ENCODE data around the gene CIDEC. TPM values are rescaled to one million over a fixed set of nuclear protein-coding genes. Genes with fewer than 3 reads are reported as not detected.

Gene CIDEC
- total and polyA plus RNA-seq, 9 of the 15 experiments (the other 6 are each of a cell fraction or from before 2014, with no cell fraction given): not detected

GRCh38 chr3:9826815-9827573 lies 53.1 kb downstream of the CIDEC start (continued):
- TF ChIP-seq FOXP4 (CRISPR knock-in tag; IDR thresholded peaks at IDR 0.05; ENCODE audit: borderline replicate concordance) (no peak), NFATC3 (IDR thresholded peaks at IDR 0.05) (no peak), SIRT6 (IDR thresholded peaks at IDR 0.05; ENCODE audit: low read depth, low read length) (no peak), CHD4 (IDR thresholded peaks at IDR 0.05; ENCODE audit: insufficient read depth, insufficient replicate concordance, low read depth, low read length, poor library complexity, severe bottlenecking) (no peak), NR4A1 (CRISPR knock-in tag; IDR thresholded peaks at IDR 0.05) (no peak), NR4A1 (tag; IDR thresholded peaks at IDR 0.05) (no peak), POLR2G (IDR thresholded peaks at IDR 0.05; ENCODE audit: low read depth, low read length) (peak; percentile 45), CTBP1 (IDR thresholded peaks at IDR 0.05; ENCODE audit: borderline replicate concordance) (peak; percentile 12; the same call in 1 of the 2 replicates), ZNF445 (CRISPR knock-in tag; IDR thresholded peaks at IDR 0.05; ENCODE audit: low read depth) (no peak), HNRNPK (IDR thresholded peaks at IDR 0.05; ENCODE audit: low read depth, low read length, poor library complexity, severe bottlenecking) (no peak), ZBTB33 (CRISPR knock-in tag; IDR thresholded peaks at IDR 0.05) (peak; percentile 100), ZNF395 (CRISPR knock-in tag; IDR thresholded peaks at IDR 0.05) (no peak), ZNF143 (CRISPR knock-in tag; IDR thresholded peaks at IDR 0.05) (no peak), ZNF311 (CRISPR knock-in tag; IDR thresholded peaks at IDR 0.05) (no peak), NR2C2 (CRISPR knock-in tag; IDR thresholded peaks at IDR 0.05) (no peak), NR2C2 (tag; IDR thresholded peaks at IDR 0.05) (no peak), TEAD4 (IDR thresholded peaks at IDR 0.05; ENCODE audit: low read length) (peak; percentile 7; the same call in 1 of the 2 replicates), TEAD4 (CRISPR knock-in tag; IDR thresholded peaks at IDR 0.05; ENCODE audit: borderline replicate concordance) (no peak), RFX7 (CRISPR knock-in tag; IDR thresholded peaks at IDR 0.05) (no peak), ATF4 (CRISPR knock-in tag; IDR thresholded peaks at IDR 0.05) (no peak), ZNF785 (CRISPR knock-in tag; IDR thresholded peaks at IDR 0.05) (no peak), TBL1XR1 (IDR thresholded peaks at IDR 0.05; ENCODE audit: low read length in 2 of 2) (no peak), L3MBTL2 (IDR thresholded peaks at IDR 0.05) (no peak)
